T follicular helper cell (primary cell): ENCODE measurements around the gene CEMIP2.

Experiments
- DNase-seq: peaks from one replicate; pipeline ENCODE4 v3.0.0-alpha.2; 2020; ENCODE audit warnings: low read depth

Gene CEMIP2

GRCh38 chr9:71748280-71748743 lies 20.0 kb downstream of the CEMIP2 start:
- DNase-seq: no peak

GRCh38 chr9:71747576-71747975 lies 20.7 kb downstream of the CEMIP2 start:
- DNase-seq: no peak

GRCh38 chr9:71746758-71747125 lies 21.6 kb downstream of the CEMIP2 start:
- DNase-seq: no peak

- DNase-seq: no peak
Measured at GRCh38 chr9:71746023-71746757, 22.1 kb downstream of the CEMIP2 start.

- no peak for DNase-seq
Measured at GRCh38 chr9:71744754-71745521, 23.4 kb downstream of the CEMIP2 start.

GRCh38 chr9:71743882-71744281 lies 24.4 kb downstream of the CEMIP2 start:
- no peak for DNase-seq

GRCh38 chr9:71743217-71743705 lies 25.1 kb downstream of the CEMIP2 start:
- no peak for DNase-seq

GRCh38 chr9:71742703-71743102 lies 25.6 kb downstream of the CEMIP2 start:
- DNase-seq: no peak

GRCh38 chr9:71741926-71742648 lies 26.2 kb downstream of the CEMIP2 start:
- no peak for DNase-seq

- DNase-seq: no peak
Measured at GRCh38 chr9:71740199-71740598, 28.1 kb downstream of the CEMIP2 start.

- no peak for DNase-seq
Measured at GRCh38 chr9:71737455-71737854, 30.9 kb downstream of the CEMIP2 start.

GRCh38 chr9:71736236-71736635 lies 32.1 kb downstream of the CEMIP2 start:
- DNase-seq: no peak

GRCh38 chr9:71734950-71735349 lies 33.4 kb downstream of the CEMIP2 start:
- no peak for DNase-seq

GRCh38 chr9:71733176-71733575 lies 35.1 kb downstream of the CEMIP2 start:
- DNase-seq: no peak

GRCh38 chr9:71729816-71730526 lies 38.3 kb downstream of the CEMIP2 start:
- DNase-seq: no peak

GRCh38 chr9:71726723-71727122 lies 41.6 kb downstream of the CEMIP2 start:
- no peak for DNase-seq

- no peak for DNase-seq
Measured at GRCh38 chr9:71725590-71726338, 42.5 kb downstream of the CEMIP2 start.

- DNase-seq: no peak
Measured at GRCh38 chr9:71721855-71722254, 46.5 kb downstream of the CEMIP2 start.

- DNase-seq: no peak
Measured at GRCh38 chr9:71719562-71719961, 48.8 kb downstream of the CEMIP2 start.

- no peak for DNase-seq
Measured at GRCh38 chr9:71719088-71719487, 49.2 kb downstream of the CEMIP2 start.
